ENCODE measurements around the gene ADARB2. TPM values are rescaled to one million over a fixed set of nuclear protein-coding genes. Genes with fewer than 3 reads are reported as not detected.

Gene ADARB2
- total and polyA plus RNA-seq, 4 donors = 0.55 to 0.70 (median 0.59) TPM; not detected in 1

DNA sequence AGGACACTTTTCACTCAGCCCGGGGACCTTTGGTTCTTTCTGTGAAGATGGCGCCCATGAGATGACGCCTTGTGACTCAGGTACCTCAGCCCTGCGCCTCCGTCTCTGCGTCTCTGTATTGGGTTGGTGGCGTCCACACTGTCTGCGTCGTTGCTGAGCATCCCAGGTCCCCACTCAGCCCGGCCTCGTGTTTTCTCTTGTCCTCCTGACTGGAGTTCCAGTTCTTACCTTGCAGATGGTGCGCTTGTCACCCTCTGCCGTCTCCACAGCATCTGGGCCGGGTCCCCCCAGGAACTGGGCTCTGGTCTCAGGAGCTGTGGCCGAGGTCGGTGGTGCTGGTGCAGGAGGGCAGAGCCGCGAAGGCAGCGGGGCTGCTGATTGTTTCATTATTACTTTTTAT lies 530.7 kb downstream of the ADARB2 start:
- no peak for TF ChIP-seq YY1 (IDR thresholded peaks at IDR 0.05)
- Histone ChIP-seq H3K36me3 (ENCODE audit: control insufficient read depth in 4 of 4, insufficient read depth in 3 of 4, low read depth in 1 of 4, low read length in 3 of 4) (no peaks in the 10 kb centered on the region), H3K9me3 (ENCODE audit: control insufficient read depth in 4 of 4, low read length in 3 of 4) (no peaks in the 10 kb centered on the region), H3K9ac (ENCODE audit: low read depth in 1 of 2, low read length in 2 of 2) (no peak overlapping the region), H3K27me3 (ENCODE audit: control insufficient read depth in 4 of 4, insufficient read depth in 4 of 4, low read length in 3 of 4) (peaks cover 0 to 4% (median 0%) of the 10 kb centered on the region in 4 donors), H3K4me1 (ENCODE audit: control insufficient read depth in 4 of 4, insufficient read depth in 4 of 4, low read length in 3 of 4) (no peaks in the 10 kb centered on the region), H3K27ac (ENCODE audit: low read depth in 1 of 2, low read length in 2 of 2) (no peak overlapping the region), H3K4me3 (ENCODE audit: low read depth in 1 of 3, low read length in 3 of 3) (no peak overlapping the region)
- no peak for DNase-seq (ENCODE audit: low spot score)
- WGBS = 93% methylated on average over 19 of the region's 19 CpGs

- Histone ChIP-seq H3K27ac (ENCODE audit: low read depth in 1 of 2, low read length in 2 of 2) (no peak overlapping the region), H3K4me3 (ENCODE audit: low read depth in 1 of 3, low read length in 3 of 3) (no peak overlapping the region), H3K36me3 (ENCODE audit: control insufficient read depth in 4 of 4, insufficient read depth in 3 of 4, low read depth in 1 of 4, low read length in 3 of 4) (no peaks in the 10 kb centered on the region), H3K4me1 (ENCODE audit: control insufficient read depth in 4 of 4, insufficient read depth in 4 of 4, low read length in 3 of 4) (no peaks in the 10 kb centered on the region), H3K9ac (ENCODE audit: low read depth in 1 of 2, low read length in 2 of 2) (no peak overlapping the region), H3K9me3 (ENCODE audit: control insufficient read depth in 4 of 4, low read length in 3 of 4) (no peaks in the 10 kb centered on the region), H3K27me3 (ENCODE audit: control insufficient read depth in 4 of 4, insufficient read depth in 4 of 4, low read length in 3 of 4) (peaks cover 0 to 4% (median 0%) of the 10 kb centered on the region in 4 donors)
- 91% methylated on average over 23 of the region's 23 CpGs for WGBS
- no peak for TF ChIP-seq HNF4A (conservative IDR thresholded peaks at IDR 0.05)
- TF ChIP-seq, protein P1, sequence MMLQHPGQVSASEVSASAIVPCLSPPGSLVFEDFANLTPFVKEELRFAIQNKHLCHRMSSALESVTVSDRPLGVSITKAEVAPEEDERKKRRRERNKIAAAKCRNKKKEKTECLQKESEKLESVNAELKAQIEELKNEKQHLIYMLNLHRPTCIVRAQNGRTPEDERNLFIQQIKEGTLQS (IDR thresholded peaks at IDR 0.05) = no peak
- no peak for TF ChIP-seq NR2F2 (IDR thresholded peaks at IDR 0.05)
- no peak for TF ChIP-seq JUND (IDR thresholded peaks at IDR 0.05)
- TF ChIP-seq SP1 (IDR thresholded peaks at IDR 0.05) = no peak
- no peak for TF ChIP-seq RAD21 (IDR thresholded peaks at IDR 0.05)
- no peak for TF ChIP-seq YY1 (IDR thresholded peaks at IDR 0.05)
- no peak for TF ChIP-seq FOXA1 (IDR thresholded peaks at IDR 0.05)
- TF ChIP-seq CTCF (IDR thresholded peaks at IDR 0.05; ENCODE audit: low read depth, low read length, missing input control) = no peak
- TF ChIP-seq, protein P2, sequence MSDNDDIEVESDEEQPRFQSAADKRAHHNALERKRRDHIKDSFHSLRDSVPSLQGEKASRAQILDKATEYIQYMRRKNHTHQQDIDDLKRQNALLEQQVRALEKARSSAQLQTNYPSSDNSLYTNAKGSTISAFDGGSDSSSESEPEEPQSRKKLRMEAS (IDR thresholded peaks at IDR 0.05) = no peak
- TF ChIP-seq REST (IDR thresholded peaks at IDR 0.05) = no peak
- TF ChIP-seq, protein P3, sequence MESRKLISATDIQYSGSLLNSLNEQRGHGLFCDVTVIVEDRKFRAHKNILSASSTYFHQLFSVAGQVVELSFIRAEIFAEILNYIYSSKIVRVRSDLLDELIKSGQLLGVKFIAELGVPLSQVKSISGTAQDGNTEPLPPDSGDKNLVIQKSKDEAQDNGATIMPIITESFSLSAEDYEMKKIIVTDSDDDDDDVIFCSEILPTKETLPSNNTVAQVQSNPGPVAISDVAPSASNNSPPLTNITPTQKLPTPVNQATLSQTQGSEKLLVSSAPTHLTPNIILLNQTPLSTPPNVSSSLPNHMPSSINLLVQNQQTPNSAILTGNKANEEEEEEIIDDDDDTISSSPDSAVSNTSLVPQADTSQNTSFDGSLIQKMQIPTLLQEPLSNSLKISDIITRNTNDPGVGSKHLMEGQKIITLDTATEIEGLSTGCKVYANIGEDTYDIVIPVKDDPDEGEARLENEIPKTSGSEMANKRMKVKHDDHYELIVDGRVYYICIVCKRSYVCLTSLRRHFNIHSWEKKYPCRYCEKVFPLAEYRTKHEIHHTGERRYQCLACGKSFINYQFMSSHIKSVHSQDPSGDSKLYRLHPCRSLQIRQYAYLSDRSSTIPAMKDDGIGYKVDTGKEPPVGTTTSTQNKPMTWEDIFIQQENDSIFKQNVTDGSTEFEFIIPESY (IDR thresholded peaks at IDR 0.05) = no peak
- TF ChIP-seq RXRA (IDR thresholded peaks at IDR 0.05) = no peak
- no peak for DNase-seq (ENCODE audit: low spot score)
These were observed 531.2 kb downstream of the ADARB2 start for GRCh38 chr10:1206101-1206500.
